ENCODE measurements around the gene DCDC2B. TPM values are rescaled to one million over a fixed set of nuclear protein-coding genes. Genes with fewer than 3 reads are reported as not detected.

The DCDC2B gene
- total and polyA plus RNA-seq, 9 of the 15 experiments (the other 6 are each of a cell fraction or from before 2014, with no cell fraction given), result not detected

DNA sequence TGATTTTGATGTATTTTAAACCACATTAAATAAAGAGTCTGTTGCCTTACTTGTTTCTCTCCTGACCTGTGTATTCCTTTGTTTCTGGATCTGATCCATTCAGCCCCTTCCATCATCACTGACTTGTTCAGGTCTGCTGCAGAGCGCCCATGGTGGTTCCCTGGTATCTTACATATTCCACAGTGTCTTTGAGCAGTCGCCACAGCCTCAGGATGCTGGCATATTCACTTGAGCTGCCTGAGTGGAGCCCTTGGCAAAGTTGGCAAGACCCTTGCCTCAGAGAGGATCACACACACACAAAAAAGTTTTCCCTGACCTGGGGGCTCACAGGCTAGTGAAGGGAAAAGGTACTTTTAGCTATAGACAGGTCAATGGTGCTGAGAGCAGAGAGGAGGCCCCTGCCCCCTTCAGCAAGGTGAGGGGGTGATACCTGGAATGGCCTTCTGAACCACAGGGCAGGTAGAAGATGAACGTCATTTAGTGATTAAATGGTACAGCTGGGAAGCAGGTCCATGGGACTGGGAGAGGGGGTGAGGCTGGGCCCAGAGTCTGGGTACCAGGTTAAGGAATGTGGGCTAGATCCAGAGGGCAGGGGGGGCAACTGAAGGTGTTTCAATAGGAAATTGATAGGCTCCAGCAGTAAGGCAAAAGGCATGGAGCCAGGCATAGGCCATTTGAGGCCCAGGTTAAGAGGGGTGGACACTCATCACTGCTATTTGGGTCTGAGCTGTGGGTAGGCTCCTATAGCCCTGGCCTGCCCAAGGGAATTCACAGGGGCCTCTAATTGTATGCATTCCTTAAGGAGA lies 10.4 kb upstream of the DCDC2B start (continued):
- TF ChIP-seq ZBTB9 (CRISPR knock-in tag; IDR thresholded peaks at IDR 0.05), result 0 out of 2 replicates have a peak, but pooled peaks have one; percentile 25
- TF ChIP-seq KAT7 (CRISPR knock-in tag; IDR thresholded peaks at IDR 0.05; ENCODE audit: borderline replicate concordance), result 0 out of 2 replicates have a peak, but pooled peaks have one; percentile 37
- peak; percentile 71 for TF ChIP-seq POLR2A (conservative IDR thresholded peaks at IDR 0.05)

GRCh38 chr1:32199043-32199716 lies 9.7 kb upstream of the DCDC2B start:
- WGBS (ENCODE audit: insufficient coverage, low coverage, missing lambda C conversion rate), result 79% methylated on average over 4 of the region's 4 CpGs
- intact Hi-C loops (cut with micrococcal nuclease), result no loop called here
- Histone ChIP-seq H3K9me1 (ENCODE audit: control insufficient read depth, insufficient read depth, low read length) (peaks cover 3% of the 10 kb centered on the region), H3K27ac (ENCODE audit: extremely low read depth, low read depth, low read length) (peak overlapping the region; percentile 6; the same call in 1 of the 3 replicates), H3K36me3 (ENCODE audit: control insufficient read depth, insufficient read depth, low read length) (peaks cover 44% of the 10 kb centered on the region), H3K4me3 (no peak overlapping the region), H3K27me3 (ENCODE audit: control insufficient read depth in 2 of 2, insufficient read depth in 2 of 2, low read length in 2 of 2) (no peaks in the 10 kb centered on the region), H2AFZ (ENCODE audit: low read depth, low read length) (no peak overlapping the region), H3K4me1 (replicated peaks in 1 of 2; ENCODE audit: control insufficient read depth in 2 of 2, insufficient read depth in 2 of 2, low read length in 2 of 2) (peaks cover 16 to 44% of the 10 kb centered on the region in 2 experiments), H3K4me2 (ENCODE audit: insufficient read depth, low read length) (no peak overlapping the region), H3K9ac (ENCODE audit: insufficient read depth in 1 of 2, low read depth in 2 of 2, low read length in 2 of 2) (peak overlapping the region in 1 of 2 experiments; percentile 53; a peak in 2 of 4 replicates), H3K79me2 (ENCODE audit: control insufficient read depth, insufficient read depth, low read length) (peaks cover 13% of the 10 kb centered on the region; the same call in 2 of the 3 replicates), H4K20me1 (replicated peaks; ENCODE audit: control insufficient read depth, insufficient read depth, low read length) (no peaks in the 10 kb centered on the region; the same call in none of the 2 replicates), H3K9me3 (replicated peaks; ENCODE audit: control insufficient read depth, insufficient read depth, low read depth, low read length) (no peaks in the 10 kb centered on the region)
- in situ Hi-C loops (cut with MboI), result no loop called here
- ATAC-seq, result no peak
- CTCF ChIA-PET (ENCODE audit: low intra/inter-chr PET ratio), result no interaction called here
- POLR2A ChIA-PET, result interaction anchor here (0.9 to 10.8 kb wide), 7 partner anchors 9 to 91 kb away, joined by 3 to 201 read pairs (median 4); partner anchors contain the start of genes DCDC2B, IQCC, KPNA6 and TXLNA
- no peak for FAIRE-seq
- DNase-seq (ENCODE audit: extremely low read depth in 1 of 4, low spot score in 3 of 4), result no peak
- no TSS peak for BruUV-seq (replicated peaks)
- no peak for TF ChIP-seq BRF1 (IDR thresholded peaks at IDR 0.05; ENCODE audit: borderline replicate concordance, extremely low read depth, insufficient read length)
- 0 out of 2 replicates have a peak, but pooled peaks have one; percentile 27 for TF ChIP-seq ZNF143 (CRISPR knock-in tag; IDR thresholded peaks at IDR 0.05)
- TF ChIP-seq TCF7L2 (IDR thresholded peaks at IDR 0.05; ENCODE audit: low read depth, low read length), result no peak
- TF ChIP-seq, protein P1, sequence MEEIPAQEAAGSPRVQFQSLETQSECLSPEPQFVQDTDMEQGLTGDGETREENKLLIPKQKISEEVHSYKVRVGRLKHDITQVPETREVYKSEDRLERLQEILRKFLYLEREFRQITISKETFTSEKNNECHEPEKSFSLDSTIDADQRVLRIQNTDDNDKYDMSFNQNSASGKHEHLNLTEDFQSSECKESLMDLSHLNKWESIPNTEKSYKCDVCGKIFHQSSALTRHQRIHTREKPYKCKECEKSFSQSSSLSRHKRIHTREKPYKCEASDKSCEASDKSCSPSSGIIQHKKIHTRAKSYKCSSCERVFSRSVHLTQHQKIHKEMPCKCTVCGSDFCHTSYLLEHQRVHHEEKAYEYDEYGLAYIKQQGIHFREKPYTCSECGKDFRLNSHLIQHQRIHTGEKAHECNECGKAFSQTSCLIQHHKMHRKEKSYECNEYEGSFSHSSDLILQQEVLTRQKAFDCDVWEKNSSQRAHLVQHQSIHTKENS (CRISPR knock-in tag; IDR thresholded peaks at IDR 0.05), result no peak
- no peak for TF ChIP-seq ZFP30 (CRISPR knock-in tag; IDR thresholded peaks at IDR 0.05; ENCODE audit: borderline replicate concordance)
- no peak for TF ChIP-seq KAT7 (CRISPR knock-in tag; IDR thresholded peaks at IDR 0.05; ENCODE audit: borderline replicate concordance)
- no peak for TF ChIP-seq SLC30A9 (CRISPR knock-in tag; IDR thresholded peaks at IDR 0.05)
- 0 out of 2 replicates have a peak, but pooled peaks have one; percentile 2 for TF ChIP-seq SUPT5H (IDR thresholded peaks at IDR 0.05)
- TF ChIP-seq ZFX (CRISPR knock-in tag; IDR thresholded peaks at IDR 0.05), result no peak
- no peak for TF ChIP-seq TCFL5 (CRISPR knock-in tag; conservative IDR thresholded peaks at IDR 0.05)
- no peak for TF ChIP-seq ZNF3 (CRISPR knock-in tag; IDR thresholded peaks at IDR 0.05)
- TF ChIP-seq ETV1 (tag; conservative IDR thresholded peaks at IDR 0.05; ENCODE audit: low read depth), result no peak

All from K562 (cell line).